Stimulated activated CD8-positive, alpha-beta memory T cell treated with anti-CD3 and anti-CD28 coated beads, Interleukin-12 subunit alpha, Interleukin-12 subunit beta, amount 100 ng/mL, for 1 hour (primary cell): ENCODE data around the gene CEP85L.
A peak's percentile ranks its signal among the peaks of the same experiment; 100 is the strongest.

Source experiments
- DNase-seq: peaks from one replicate; pipeline ENCODE4 v3.0.0-alpha.2; 2020; ENCODE audit warnings: low read depth

CEP85L gene

GRCh38 chr6:118660218-118660569 is 8.8 kb upstream of the CEP85L start:
- peak; percentile 21 for DNase-seq

GRCh38 chr6:118659513-118660217 is 8.3 kb upstream of the CEP85L start:
- no peak for DNase-seq

GRCh38 chr6:118656847-118657451 is 5.6 kb upstream of the CEP85L start:
- DNase-seq = no peak

- DNase-seq = no peak
Observed at GRCh38 chr6:118652051-118652615, 742 bp upstream of the CEP85L start.

- DNase-seq = no peak
Observed at GRCh38 chr6:118650582-118651281, 659 bp downstream of the CEP85L start.

GRCh38 chr6:118649918-118650581 is 1.3 kb downstream of the CEP85L start:
- DNase-seq = no peak

- DNase-seq = no peak
Observed at GRCh38 chr6:118648866-118649554, 2.4 kb downstream of the CEP85L start.

GRCh38 chr6:118646977-118647376 is 4.4 kb downstream of the CEP85L start:
- no peak for DNase-seq

- no peak for DNase-seq
Observed at GRCh38 chr6:118645395-118645794, 6.0 kb downstream of the CEP85L start.

GRCh38 chr6:118644007-118644406 is 7.4 kb downstream of the CEP85L start:
- DNase-seq = no peak

- no peak for DNase-seq
Observed at GRCh38 chr6:118641042-118641441, 10.3 kb downstream of the CEP85L start.

GRCh38 chr6:118639054-118639964 is 12.1 kb downstream of the CEP85L start:
- no peak for DNase-seq

- DNase-seq = no peak
Observed at GRCh38 chr6:118638288-118638687, 13.1 kb downstream of the CEP85L start.

GRCh38 chr6:118635909-118636735 is 15.3 kb downstream of the CEP85L start:
- DNase-seq = no peak

- DNase-seq = no peak
Observed at GRCh38 chr6:118632359-118632758, 19.0 kb downstream of the CEP85L start.

GRCh38 chr6:118630923-118631322 is 20.5 kb downstream of the CEP85L start:
- no peak for DNase-seq

GRCh38 chr6:118630067-118630466 is 21.3 kb downstream of the CEP85L start:
- DNase-seq = no peak

- no peak for DNase-seq
Observed at GRCh38 chr6:118627724-118628123, 23.7 kb downstream of the CEP85L start.

GRCh38 chr6:118625833-118626232 is 25.6 kb downstream of the CEP85L start:
- DNase-seq = no peak
